CD4-positive, alpha-beta T cell treated with Interleukin-4 for 1 hour (primary cell): ENCODE measurements around the gene LEFTY1.
"Not testable (repeated sequence)": the region's sequence is repeated elsewhere in the genome, so short reads cannot be mapped to it uniquely, and the experiment has no call there.

Experiments
- DNase-seq, 2 donors: peaks; one replicate each; pipeline ENCODE4 v3.0.0-alpha.2; 2020 to 2022

The LEFTY1 gene

DNA sequence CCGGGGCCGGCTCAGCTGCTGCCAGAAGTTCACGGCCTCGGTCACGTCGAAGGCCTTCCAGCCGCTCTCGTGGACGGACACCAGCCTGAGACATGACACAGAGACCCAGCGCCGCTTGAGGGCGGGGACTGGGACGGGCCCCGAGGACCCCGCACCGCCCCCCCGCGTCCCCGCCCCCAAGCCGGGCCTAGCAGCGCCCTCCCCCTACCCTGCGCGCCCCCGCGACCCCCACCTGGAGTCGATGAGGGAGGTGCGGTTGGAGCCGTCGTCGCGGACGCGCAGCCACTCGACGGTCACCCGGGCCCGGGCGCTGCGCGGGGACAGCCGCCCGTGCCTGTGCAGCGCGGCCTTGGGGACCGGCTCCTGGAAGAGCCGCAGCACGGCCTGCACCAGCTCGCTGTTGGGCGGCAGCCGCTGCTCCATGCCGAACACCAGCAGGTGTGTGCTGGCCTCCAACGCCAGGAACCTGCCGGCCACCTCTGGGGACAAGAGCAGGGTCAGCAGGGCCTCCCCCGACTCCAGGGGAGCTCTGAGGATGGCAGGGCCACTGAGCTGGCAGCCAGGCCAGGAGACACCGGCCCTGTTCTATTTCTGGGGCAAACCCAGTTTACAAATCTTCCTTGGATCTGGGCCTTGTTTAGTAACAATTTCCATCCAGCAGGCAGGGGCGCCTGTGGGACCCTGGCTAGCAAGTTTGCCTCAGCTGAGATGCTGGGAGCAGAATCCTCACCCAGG is 1.2 kb downstream of the LEFTY1 start:
- DNase-seq: not testable (repeated sequence)

DNA sequence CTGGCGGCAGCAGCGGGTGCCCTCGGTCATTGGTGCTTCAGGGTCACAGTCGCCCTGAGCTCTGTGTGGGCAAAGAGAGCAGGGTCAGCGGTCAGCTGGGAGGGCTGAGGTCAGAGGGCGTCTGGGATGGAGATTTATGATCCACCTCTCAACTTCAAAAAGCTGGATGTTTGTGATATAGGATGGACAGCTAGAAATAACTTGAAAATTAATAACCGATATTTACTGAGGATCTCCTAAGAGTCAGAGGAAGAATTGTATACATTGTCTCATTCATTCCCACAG is 2.0 kb downstream of the LEFTY1 start:
- no peak for DNase-seq

DNA sequence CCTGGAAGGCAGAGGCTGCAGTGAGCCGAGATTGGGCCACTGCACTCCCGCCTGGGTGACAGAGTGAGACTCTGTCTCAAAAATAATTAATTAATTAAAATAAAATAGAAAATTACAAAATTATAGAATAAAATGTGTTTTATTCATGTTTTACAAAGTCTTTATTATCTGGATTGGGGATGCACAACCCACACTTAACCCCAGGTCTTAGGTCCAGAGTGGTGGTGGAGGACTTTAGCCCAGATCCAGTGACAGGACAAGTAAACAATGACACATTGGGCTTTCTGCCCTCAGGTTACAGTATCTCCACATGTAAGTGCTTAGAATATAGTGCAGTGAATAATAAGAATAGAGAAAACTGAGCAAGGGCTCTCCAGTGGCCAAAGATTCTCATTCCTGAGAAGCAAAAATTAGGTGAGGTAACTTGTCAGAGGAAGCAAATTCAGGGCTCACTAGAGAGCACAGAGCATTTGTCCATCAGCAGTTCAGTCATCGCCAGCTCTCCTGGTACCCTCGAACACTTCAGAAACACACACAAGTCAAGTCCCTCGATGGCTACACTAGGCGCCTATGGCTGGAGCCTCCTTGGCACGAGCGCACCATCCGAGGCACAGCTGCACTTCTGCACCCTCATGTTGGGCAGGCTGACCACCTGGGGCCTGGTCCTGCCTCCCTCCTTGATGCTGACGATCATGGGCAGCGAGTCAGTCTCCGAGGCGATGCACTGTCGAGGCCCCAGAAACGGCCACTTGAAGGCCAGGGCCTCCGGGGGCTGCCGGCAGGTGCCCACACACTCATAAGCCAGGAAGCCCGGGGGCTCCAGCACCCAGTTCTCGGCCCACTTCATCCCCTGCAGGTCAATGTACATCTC is 2.6 kb downstream of the LEFTY1 start:
- DNase-seq: no peak

DNA sequence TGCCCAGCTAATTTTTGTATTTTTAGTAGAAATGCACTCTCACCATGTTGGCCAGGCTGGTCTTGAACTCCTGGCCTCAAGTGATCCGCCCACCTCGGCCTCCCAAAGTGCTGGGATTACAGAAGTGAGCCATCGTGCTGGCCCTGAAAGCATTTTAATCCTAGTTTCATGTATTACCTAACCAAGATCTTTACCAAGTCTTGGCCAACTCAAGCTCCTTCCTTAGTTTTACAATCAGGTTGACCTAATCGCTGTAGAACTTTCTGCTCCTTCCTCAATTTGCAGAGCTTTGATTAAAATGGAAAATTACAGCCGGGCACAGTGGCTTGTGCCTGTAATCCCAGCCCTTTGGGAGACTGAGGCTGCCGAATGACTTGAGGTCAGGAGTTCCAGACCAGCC is 3.6 kb downstream of the LEFTY1 start:
- no peak for DNase-seq

DNA sequence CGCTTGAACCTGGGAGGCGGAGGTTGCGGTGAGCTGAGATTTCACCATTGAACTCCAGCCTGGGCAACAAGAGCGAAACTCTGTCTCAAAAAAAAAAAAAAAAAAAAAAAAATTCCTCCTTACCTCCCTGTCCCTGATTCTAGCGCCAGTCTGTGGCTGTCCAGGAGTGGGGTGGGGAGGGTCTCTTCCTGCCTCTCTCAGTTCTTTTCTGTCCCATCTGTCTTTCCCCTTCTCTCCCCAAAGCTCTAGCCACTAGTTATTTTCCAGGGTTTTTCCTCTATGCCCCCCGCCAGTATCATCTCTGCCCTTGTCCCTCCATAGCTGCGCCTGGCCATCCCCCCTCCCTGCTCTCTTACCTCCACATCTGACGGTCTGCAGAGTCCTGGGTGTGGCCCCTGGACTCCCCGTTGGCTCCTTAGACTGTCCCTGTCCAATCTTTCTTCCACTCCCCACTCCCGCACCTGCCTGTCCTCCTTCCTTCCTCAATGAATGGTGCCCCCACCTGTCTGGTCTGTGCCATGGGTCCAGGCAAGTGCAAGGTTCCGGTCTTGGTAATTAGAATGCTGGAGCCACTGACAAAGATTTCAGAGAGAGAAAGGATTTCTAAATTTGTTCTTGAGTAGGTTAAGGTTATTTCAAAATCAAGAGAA is 5.2 kb downstream of the LEFTY1 start:
- DNase-seq: no peak

DNA sequence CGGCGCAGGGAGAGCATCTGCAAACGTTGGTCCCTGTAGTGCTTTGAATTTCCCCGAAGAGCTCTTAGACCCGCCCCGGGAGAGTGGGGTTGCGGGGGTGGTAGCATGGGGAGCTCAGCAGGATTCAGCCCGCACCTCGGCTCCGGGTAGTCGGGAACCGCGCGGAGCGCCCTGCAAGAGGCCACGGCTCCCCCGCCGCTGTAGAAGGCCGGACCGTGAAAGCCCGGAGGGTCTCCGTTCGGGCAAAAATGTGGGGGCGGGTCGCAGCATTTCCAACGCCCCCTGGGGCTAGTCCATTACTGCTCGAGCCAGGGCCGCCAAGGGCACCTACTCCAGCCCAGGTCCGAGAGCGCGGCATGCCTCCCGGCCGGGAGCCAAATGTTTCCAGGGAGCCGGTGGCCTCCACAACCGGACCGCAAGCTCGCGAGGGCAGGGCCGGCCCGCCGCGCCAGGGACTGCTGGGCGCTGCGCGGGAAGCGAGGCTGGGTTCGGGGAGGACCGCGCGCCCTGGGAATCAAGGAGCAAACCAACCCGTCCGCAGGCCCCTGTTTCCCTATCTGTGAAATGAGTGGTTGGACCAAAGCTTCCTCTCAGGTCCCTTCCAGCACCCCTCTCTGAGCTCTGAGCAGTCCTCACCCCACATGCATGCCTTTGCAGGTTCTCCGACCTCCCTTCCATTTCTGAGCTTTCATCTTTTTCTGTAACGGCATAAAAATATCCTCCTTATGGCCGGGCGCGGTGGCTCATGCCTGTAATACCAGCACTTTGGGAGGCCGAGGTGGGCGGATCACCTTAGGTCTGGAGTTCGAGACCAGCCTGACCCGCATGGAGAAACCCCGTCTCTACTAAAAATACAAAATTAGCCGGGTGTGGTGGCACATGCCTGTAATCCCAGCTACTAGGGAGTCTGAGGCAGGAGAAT is 6.0 kb downstream of the LEFTY1 start:
- peak; percentile 25 to 29 for DNase-seq

DNA sequence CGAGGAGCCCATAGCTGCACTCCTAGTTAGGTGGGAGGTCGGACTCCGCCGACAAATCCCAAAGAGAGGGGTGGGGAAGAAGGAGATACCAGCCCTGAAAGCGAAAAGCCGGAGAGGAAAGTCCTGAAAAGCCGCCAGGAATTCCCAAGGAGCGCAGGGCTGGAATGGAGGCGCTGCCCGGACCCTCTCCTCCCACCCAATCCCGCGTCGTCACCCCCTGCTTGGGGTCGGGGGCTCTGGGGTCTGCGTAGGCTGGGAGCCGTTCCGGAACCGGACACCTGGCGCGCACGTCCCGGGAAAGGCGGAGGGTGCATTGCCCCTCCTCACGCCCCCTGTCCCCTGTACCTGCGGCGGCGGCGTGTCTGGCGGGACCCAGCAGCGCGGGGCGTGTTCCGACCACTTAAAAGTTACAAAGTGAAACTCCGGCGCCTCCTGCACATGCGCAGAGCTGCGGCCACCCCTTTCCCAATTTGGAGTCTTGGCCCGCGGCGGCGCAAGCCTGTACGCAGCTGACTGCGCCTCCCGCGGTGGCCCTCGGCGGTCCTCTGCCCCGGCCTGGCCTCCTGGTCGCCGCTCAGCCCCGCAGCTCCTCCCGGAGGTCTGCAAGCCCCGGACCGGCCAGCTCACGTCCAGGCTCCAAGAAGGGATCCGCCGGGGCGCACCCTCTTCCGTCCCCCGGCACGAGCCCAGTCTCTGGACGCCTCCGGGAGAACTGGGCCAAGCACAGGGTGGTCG is 6.8 kb downstream of the LEFTY1 start, which contains the start of gene TMEM63A:
TMEM63A (minus strand) TSS at position 422 of the 735 bp plus-strand sequence. CDS start 4,800 bp downstream, outside the sequence.
- peak; percentile 91 for DNase-seq

DNA sequence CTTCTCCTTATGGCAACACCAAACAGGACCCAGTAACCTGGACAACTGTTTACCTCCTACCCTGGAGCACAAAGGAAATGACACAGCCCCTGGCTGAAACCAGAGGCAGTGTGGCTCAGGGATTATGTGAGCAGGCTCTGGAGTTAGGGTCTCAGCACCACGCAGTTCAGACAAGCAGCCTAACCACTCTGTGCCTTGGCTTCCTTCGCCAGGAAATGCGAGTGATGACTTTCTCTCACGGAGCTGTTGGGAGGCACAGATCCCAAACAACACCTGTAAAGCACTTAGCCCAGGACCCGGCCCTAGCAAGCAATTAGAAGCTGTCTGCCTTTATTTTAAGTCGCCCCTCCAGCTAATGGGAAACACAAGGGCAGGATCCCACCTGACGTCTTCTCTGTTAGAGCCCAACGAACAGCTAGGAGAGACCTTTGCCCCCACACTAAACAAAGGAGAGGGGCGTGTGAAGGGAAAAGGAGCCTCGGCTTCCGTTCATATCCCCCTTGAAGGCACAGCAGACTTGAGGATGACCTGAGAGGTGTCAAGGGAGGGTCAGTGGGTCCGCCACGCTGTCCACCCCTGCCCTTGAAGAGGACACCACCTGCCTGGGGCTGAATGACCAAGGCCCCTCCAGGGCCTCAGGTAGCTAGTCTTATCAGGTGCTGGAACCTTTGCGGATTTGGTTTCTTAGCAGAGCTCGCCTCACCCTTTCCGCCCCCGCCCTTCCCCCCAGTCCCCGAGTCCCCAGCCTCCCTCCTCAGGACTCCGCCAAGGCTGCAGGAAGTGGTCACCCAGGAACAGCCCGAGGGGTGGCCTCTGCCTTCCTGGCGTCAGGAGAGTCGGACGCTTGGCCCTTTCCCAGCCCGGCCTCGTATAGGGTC is 7.6 kb downstream of the LEFTY1 start:
- DNase-seq: peak; percentile 41 to 59

DNA sequence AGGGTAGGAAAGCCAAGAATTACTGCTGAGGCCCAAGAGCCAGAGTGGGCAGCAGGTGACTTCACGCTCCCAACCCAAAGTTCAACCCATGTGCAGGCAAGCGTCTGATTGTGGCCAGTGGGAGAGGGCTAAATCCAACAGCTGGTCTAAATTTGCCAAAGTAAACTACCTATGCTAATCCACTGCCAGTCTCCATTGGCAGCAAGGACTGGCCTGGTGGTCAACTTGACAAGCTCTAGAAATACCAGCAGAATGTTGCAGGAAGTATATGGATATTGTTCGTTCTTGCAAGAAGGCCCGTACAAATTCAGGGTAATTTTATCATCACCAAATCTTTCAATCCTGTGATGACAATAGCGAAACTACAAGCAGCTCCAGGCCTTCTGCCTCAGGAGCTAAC is 8.3 kb downstream of the LEFTY1 start:
- DNase-seq: no peak

DNA sequence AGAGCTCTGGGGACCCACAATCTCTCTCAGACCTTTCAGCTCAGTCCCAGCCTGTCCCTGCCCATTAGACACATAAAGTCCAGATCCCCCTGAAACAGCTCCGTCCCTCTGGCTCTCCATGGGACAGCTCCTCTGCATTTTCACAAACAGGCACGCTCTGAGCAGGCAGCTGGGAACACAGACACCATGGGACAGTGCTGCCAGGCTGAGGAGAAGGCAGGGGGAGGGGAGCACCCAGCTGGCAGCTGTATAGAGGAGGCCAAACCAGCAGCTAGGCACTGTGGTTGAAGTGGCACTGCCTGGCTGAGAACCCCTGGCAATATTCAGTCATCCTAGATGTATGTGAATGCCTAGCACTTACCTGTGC is 8.7 kb downstream of the LEFTY1 start:
- DNase-seq: no peak

DNA sequence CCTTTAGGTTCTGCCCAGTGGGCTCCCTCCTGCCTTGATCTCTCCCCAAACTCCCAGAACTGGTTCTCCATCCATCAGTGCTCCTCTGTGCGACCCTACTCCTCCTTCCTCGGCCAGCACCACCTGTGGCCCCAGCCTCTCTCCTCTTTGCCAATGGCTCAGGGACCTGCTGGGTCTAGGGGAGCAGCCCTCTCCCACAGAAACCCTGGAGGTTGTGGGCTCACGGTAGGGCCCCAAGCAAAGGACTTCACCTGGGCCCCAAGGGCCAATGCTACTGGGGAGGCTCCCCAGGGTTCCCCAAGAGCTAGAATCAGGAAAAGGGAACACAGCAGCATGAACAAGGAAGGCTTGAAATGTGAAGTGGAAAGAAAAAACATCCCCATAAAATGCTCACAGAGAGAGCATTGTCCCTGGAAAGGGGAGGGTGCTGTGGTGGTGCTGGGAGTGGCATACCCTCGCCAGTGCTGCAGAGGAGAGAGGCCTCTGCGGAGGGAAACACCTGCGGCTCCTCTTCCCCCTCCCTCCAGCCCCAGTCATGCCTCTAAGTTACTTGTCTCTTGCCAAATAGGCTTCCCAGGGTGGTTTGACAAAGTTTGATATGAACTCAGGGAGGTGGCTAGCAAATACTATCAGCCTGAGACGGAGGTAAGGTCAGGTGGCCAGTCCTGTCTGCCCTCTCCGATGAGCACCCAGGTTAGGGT is 9.3 kb downstream of the LEFTY1 start:
- no peak for DNase-seq

DNA sequence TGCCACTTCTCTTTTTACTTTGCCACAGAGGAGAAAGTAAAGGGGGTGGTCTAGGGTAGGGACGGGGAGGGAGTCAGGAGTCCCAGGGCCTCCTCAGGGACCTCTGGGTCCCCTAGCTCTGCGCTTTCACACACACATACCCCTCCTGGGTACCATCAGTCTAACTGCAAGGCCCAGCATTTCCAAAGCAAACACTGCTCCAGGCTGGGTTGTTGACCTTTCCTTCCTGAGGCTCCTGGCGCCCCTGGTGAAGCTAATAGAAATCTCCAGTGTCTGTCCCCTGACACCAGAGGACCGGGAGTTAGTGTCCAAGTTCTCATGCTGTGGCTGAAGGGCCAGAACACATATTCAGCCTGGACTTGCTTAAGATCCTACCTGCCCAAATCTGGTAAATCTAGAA is 10.7 kb downstream of the LEFTY1 start:
- DNase-seq: no peak

DNA sequence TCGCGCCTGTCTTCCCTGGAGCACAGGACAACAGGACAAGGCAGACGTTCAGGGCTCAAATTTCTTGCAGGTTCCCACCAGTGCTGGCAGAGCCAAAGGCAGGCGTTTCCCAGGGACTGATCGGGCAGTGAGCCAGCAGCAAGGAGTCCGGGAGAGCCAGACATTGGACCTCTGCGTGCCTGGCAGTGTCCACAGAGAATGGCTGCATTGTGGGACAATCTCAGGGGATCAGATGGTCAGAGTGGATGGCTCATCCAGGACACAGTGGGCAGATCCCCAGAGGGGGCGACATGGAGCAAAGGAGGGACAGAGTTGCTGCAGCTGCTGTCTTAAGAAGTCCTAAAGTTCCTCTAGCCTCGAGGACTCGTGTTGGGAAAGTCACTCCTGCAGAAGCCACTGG is 11.4 kb downstream of the LEFTY1 start:
- DNase-seq: peak in 1 of 2 donors; percentile 36

DNA sequence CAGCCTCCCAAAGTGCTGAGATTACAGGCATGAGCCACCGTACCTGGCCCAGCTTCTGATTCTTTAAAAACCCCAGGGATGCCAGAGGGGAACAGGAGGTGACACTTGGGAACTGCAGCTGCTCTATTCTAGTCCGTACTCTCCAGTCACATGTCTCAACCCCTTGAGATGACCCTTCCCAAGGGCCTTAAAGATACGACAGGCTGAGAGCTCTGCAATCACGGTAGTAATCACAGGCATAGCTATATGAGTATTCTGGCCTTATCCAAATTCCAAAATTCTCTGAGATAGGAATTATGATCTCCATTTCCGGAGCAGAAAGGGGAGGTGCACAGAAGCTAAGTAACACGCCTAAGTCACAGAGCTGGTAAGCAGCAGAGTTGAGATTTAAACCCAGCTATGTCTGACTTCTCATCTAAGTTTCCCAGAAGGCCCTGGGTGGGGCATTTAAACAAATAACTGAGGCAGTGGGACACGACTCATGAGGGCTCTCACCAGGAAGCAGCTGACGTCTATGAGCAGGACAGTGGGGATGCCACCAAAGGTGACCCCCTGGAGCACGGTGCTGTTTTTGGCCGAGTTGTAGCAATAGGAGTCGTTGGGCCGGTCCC is 11.9 kb downstream of the LEFTY1 start:
- no peak for DNase-seq

DNA sequence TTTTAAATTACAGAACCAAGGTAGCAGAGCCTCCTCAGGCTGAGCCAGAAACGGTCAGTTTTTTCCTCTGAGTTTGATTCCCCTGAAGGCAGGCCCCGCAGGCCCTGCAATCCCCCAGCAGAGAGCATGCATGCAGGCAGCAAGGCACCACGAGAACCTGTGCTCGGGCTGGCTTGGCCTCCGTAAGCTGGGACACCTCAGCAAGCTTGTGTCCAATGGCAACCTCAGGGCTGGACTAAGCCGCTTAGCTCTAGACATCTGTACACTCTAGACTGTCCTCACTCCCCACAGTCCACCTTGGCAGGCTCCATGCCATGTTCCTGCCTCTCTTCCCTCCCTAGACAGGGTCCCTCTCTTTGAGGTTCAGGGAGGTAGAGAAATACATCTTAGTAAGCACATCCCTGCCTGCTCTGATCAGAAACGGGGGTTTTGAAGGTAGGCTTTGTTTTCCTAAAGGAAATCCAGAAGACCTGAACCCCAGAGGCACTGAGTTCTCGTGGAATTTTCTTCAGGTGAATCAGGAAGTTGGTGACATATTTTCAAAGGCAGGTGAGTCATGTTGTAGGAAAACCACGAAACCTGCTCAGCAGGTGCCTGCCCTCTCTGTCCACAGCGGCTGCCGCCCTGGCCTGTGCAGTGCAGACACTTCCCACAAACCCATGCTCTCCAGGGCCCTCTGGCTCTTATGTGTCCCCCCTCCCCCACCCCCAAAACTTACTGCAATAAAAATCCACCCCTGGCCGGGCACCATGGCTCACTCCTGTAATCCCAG is 13.7 kb downstream of the LEFTY1 start:
- DNase-seq: no peak

DNA sequence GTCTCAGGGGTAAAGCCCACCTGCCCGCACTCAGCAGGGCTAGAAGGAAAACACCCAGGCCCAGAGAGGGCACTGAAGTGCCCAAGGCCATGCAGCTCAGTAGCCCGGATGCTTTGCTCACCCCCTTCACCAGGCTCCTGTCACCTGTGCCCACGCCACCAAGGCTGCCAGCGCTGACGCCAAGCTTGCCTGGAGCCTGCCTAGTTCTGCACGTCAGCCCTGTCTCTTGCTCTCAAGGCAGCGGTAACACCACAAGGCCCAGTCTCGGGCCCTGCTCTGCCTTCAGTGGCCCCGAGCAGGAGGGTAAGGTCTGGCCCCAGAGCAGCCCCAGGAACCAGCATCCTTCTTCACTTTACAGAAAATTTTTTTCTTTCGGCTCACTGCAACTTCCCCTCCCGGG is 14.5 kb downstream of the LEFTY1 start:
- DNase-seq: no peak

DNA sequence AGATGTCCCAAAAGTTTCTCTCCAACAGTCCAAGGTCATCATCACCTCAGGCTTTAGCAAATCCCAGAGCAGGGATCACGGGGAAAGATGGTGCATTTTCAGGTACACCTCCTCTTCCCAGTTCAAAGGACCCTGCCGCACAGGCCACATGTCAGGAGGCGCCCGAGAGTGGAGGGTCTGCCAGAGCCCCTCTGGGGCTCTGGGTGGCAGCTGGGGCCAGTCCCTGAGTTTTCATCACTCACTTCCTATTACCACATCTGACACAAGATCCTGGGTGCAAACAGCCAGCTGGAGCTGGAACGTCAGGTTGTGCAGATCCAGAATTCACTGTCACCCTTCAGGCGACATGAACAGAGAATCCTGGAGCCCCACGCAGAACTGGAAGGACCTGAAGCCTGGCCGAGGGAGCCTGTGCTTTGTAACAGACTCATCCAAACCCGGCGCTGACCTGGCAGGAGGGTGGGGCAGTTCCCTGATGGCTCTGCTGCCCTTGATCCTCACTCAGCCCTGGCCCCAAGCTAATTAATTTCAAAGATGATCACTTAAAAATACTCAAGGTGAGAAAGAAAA is 15.6 kb downstream of the LEFTY1 start:
- DNase-seq: no peak

DNA sequence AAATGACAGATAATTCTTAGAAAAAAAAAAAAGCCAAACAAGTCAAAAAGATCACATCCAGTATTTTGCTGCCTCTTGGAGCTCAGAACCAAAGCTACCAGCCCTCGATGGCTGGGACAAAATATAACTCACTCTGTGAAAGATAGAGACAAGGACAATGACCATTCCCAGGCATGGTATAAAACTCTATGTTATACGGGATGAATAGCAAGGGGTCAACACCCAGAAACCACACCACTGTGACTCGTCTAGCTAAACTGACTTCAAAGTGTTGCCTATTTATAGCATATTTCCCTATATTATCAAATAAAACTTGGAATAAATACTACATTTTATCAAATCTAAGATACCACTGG is 16.9 kb downstream of the LEFTY1 start:
- DNase-seq: no peak
